ENCODE measurements around the gene LDB2. TPM values are rescaled to one million over a fixed set of nuclear protein-coding genes. Genes with fewer than 3 reads are reported as not detected.
"Not testable (repeated sequence)": the region's sequence is repeated elsewhere in the genome, so short reads cannot be mapped to it uniquely, and the experiment has no call there.

The LDB2 gene
- total RNA-seq, 1 donor from 2014 or later = 27.4 TPM

GRCh38 chr4:16550531-16550930, 347.9 kb downstream of the LDB2 start:
- no peak for ATAC-seq
- DNase-seq = no peak
- intact Hi-C loops (cut with micrococcal nuclease) = no loop called here

DNA sequence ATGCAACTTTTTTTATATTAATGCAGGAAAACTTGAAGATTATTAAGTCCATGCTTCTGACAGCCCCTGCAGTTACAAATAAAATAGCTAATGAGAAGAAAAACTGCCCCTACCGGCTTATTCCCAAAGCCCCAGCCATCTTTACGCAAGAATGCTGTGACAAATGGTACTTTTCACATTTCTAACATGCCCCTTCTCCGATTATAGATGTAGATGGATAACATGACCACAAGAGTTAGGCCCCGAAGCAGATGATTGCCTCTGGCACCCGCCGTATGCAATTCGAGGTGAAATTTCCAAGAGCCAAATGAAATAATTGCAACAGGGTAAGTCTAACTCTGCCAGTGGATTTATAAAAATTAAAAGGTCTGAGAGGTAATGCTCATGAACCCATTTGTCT, 352.8 kb downstream of the LDB2 start:
- DNase-seq (no peak), ATAC-seq (no peak)
- intact Hi-C loops (cut with micrococcal nuclease) = no loop called here

DNA sequence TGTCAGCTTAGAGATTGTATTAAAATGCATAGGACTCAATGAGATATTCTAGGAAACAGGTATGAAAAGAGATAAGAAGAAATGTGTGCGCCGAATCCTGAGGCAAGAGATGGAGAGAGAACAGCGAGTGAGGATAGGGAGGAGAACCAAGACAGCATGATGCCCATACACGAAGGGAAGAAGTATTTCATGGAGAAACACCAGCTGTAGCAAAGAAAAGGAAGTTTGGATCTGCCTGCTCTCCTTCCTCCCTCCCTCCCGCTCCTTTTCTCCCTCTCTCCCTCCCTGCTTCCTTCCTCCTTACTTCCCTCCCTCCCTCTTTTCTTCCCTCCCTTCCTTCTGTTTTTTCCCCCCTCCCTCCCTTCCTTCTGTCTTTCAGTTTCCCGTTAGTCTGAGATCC, 353.6 kb downstream of the LDB2 start:
- intact Hi-C loops (cut with micrococcal nuclease) = no loop called here
- no peak for DNase-seq
- ATAC-seq = peak; percentile 27

GRCh38 chr4:16544251-16544721, 354.2 kb downstream of the LDB2 start:
- DNase-seq (peak; percentile 76), ATAC-seq (peak; percentile 97)
- intact Hi-C loops (cut with micrococcal nuclease) = no loop called here

- ATAC-seq (no peak), DNase-seq (no peak)
- intact Hi-C loops (cut with micrococcal nuclease) = no loop called here
These were observed 360.5 kb downstream of the LDB2 start for GRCh38 chr4:16537926-16538325.

DNA sequence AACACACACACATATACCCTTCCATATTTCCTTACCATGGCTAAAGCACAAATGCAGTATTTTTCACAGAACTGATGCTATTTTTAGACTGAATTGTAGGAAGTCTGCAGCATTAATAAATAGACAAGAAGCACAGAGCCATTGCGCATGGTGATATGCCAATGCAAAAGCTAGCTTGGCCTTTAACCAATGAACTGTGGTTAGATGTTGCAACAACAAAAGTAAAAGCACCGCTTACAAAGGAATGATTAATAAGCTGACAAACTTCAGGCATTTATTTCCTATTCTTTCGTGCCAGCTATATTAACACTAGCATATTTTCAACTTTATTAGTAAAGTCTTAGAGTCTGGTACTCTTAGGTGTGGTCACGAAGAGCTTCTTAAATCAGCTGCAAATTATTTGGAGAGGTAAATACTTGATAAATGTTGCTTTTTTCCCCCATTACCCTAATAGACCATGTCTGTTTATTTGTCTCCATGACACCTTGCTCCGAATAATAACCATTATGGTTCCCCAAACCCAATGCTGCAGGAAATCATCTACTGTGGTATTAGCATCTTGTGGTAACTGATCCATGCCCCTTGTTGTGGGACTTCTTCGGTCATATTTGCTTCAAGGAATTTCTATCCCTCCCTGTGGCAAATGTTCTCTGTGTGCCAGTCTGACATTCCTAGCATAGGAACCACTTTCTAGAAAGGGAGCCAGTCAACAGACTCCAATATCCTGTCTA, 366.0 kb downstream of the LDB2 start:
- no peak for DNase-seq
- intact Hi-C loops (cut with micrococcal nuclease) = no loop called here
- peak; percentile 66 for ATAC-seq

- peak; percentile 62 for ATAC-seq
- DNase-seq = no peak
- intact Hi-C loops (cut with micrococcal nuclease) = no loop called here
These were observed 367.5 kb downstream of the LDB2 start for GRCh38 chr4:16530688-16531635.

- ATAC-seq = peak; percentile 97
- DNase-seq = peak; percentile 36
- intact Hi-C loops (cut with micrococcal nuclease) = no loop called here
These were observed 373.4 kb downstream of the LDB2 start for GRCh38 chr4:16524911-16525554.

DNA sequence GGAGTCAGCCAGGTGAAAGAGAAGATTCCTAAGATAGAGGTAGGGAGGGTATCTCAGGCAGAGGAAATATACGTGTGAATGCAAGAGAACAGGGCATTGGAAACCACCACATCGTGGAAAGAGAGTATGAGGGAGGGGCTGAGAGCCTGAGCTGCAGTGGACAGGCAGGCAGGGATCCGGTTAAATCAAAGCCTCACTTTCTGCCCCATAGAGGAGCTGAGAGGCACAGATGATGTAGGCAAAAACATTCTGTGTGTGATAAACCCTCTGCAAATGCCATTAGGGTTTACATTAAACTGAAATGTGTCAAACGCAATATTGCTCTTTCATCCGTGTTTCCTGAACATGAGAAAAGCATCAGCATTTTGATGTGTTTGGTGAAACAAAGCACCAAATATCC, 374.0 kb downstream of the LDB2 start:
- no peak for ATAC-seq
- intact Hi-C loops (cut with micrococcal nuclease) = no loop called here

GRCh38 chr4:16523526-16523925, 374.9 kb downstream of the LDB2 start:
- DNase-seq; intact Hi-C loops (cut with micrococcal nuclease); ATAC-seq: not testable (repeated sequence)

More for the DNA sequence above, 374.0 kb downstream of the LDB2 start:
- no peak for DNase-seq

- DNase-seq (no peak), ATAC-seq (no peak)
- intact Hi-C loops (cut with micrococcal nuclease) = no loop called here
These were observed 377.1 kb downstream of the LDB2 start for GRCh38 chr4:16521156-16521915.

GRCh38 chr4:16516796-16517439, 381.5 kb downstream of the LDB2 start:
- ATAC-seq = peak; percentile 45
- intact Hi-C loops (cut with micrococcal nuclease) = no loop called here

DNA sequence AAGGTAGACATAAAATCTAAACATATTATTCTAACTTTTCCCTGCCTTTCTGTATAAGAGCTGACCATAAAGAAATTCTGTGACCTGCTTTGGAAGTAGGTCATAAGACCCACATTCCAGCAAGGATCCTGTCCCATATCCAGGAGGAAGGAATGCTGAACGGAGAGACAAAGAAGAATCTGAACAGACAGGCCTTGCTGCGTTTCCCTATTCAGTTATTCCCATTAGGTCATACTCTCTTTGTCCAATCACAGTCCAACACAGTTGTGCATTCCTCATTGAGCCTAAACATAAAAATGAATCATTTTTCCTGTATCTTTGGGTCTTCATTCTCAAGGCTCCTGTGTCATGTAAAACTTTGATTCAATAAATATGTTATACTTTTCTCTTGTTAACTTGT, 384.6 kb downstream of the LDB2 start:
- intact Hi-C loops (cut with micrococcal nuclease) = no loop called here
- no peak for DNase-seq
- ATAC-seq = no peak

More at GRCh38 chr4:16516796-16517439, 381.5 kb downstream of the LDB2 start:
- no peak for DNase-seq

DNA sequence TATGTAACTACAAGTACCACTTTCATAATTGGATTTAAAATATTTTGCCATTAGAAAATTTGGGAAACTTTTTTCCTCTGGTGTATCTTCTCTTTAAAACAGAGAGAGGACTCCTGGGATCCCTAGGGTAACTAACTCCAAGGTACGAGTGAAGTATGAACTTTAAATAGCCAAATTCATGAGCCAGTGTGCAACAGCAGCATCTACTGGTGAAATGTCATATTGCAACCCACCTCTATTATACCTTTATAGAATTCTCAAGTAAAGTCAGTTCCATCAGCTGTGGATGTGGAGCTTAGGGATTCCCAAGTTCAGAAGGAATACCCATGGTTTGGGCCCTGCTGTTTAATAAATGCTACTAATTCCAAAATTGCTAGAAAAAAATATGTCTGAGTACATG, 389.5 kb downstream of the LDB2 start:
- intact Hi-C loops (cut with micrococcal nuclease) = no loop called here

DNA sequence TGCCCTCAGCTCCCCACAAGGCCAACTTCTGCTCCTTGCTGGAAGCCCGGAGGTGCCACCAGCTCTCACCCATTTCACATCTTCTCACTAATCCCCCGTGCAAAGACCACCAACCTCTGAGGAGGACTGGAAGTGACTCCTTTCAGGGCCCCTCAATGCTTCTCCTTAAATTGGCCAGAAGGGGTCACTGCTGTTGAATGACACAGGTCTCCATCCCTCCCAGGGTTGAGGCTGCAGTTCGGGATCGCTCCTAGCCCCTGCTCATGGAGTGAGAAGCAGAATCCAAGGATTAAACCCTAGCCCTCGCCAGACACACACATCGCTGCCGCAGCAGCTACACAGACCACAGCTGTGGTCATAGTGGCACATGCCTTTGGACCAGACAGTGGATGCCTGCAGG, 392.7 kb downstream of the LDB2 start:
- intact Hi-C loops (cut with micrococcal nuclease) = no loop called here
- DNase-seq = no peak
- peak; percentile 45 for ATAC-seq

More for the DNA sequence above, 389.5 kb downstream of the LDB2 start:
- no peak for DNase-seq
- ATAC-seq = no peak

DNA sequence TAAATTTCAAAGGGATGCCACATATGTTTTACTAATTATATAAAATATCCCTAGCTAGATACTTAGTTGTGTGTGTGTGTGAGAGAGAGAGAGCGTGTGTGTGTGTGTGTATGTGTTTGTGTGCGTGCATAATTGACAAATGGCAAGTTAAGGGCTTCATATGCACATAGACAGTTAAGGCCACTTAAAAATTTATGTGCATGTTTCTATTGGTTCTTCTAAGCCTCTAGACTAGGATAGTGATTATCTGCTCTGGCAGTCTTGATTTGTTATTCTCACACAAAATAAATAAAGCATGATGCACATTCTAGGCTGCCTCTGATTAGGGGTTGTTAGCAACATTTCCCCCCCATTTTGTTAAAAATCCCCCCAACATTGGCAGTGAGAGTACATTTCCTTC, 393.2 kb downstream of the LDB2 start:
- no peak for ATAC-seq
- intact Hi-C loops (cut with micrococcal nuclease) = no loop called here
- DNase-seq = no peak

DNA sequence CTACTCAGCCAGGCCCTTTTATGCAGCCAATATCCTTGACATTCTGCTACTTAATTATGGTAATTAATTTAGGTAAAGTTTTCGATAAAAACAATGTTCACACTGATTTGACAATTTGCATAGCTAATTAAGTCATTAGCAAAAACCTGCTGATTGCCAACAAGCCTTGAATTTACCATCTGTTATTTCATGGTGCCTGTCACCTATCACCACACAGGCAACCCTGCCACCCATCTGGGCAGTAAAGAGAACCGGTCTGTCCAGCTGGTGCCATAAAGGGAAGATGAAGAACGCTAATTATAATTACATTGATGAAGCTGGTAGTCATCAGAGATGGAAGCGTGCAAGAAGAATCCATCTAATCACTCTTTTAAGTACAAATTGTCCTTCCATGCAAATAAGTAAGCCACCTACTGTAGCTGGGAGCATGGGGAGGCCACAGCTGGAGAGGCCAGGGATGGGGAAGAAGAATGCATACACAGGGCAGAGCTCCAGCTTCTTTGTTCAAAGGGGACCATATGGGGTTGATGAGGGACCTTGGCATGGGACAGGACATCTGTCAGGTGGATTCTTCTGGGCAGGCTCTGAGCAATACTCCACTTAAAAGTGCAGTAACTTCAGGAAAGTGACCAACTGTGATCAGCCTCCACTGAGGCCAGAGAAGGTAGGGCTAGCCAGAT, 394.9 kb downstream of the LDB2 start:
- DNase-seq = no peak
- no peak for ATAC-seq
- intact Hi-C loops (cut with micrococcal nuclease) = no loop called here

- intact Hi-C loops (cut with micrococcal nuclease) = no loop called here
- DNase-seq (no peak), ATAC-seq (no peak)
These were observed 399.5 kb downstream of the LDB2 start for GRCh38 chr4:16498978-16499377.

All from left ventricle myocardium superior (tissue), 1 donor.